Smooth muscle cell (in vitro differentiated cells): ENCODE measurements around the gene RP2. TPM values are rescaled to one million over a fixed set of nuclear protein-coding genes. Genes with fewer than 3 reads are reported as not detected.

ENCODE experiments used
- DNase-seq: peaks from one replicate; lab custom pipeline; 2025; ENCODE audit not compliant: unreplicated experiment; lab: John Stamatoyannopoulos, UW
- H2AFZ ChIP-seq: fragments of 200-600 bp; sonication (generic); 2 replicates; pipeline ENCODE4 v1.6.0; 2016; ENCODE audit warnings: antibody characterized with exemption, low read depth, mild to moderate bottlenecking
- H3F3A ChIP-seq: fragments of 200-600 bp; sonication (generic); 2 replicates; pipeline ENCODE4 v1.6.0; 2017; ENCODE audit warnings: antibody characterized with exemption, low read depth
- H3K27ac ChIP-seq: fragments of 200-600 bp; sonication (generic); 2 replicates; pipeline ENCODE4 v1.5.1; 2016; ENCODE audit warnings: low read depth, mild to moderate bottlenecking
- H3K27me3 ChIP-seq: fragments of 200-600 bp; sonication (generic); 2 replicates; pipeline ENCODE4 v1.6.1; 2016; ENCODE audit warnings: low read depth, mild to moderate bottlenecking
- H3K36me3 ChIP-seq: fragments of 200-600 bp; sonication (generic); 2 replicates; pipeline ENCODE4 v1.5.1; 2016; ENCODE audit warnings: low read depth
- H3K4me1 ChIP-seq: fragments of 200-600 bp; sonication (generic); 2 replicates; pipeline ENCODE4 v1.5.1; 2016; ENCODE audit warnings: low read depth
- H3K4me2 ChIP-seq: fragments of 200-600 bp; sonication (generic); 2 replicates; pipeline ENCODE4 v1.6.0; 2016; ENCODE audit warnings: mild to moderate bottlenecking
- H3K4me3 ChIP-seq: fragments of 200-600 bp; sonication (generic); 2 replicates; pipeline ENCODE4 v1.5.1; 2016; ENCODE audit warnings: mild to moderate bottlenecking
- H3K79me2 ChIP-seq: fragments of 200-600 bp; sonication (generic); 2 replicates; pipeline ENCODE4 v1.6.0; 2016; ENCODE audit warnings: low read depth, mild to moderate bottlenecking
- H3K9ac ChIP-seq: fragments of 200-600 bp; sonication (generic); 2 replicates; pipeline ENCODE4 v1.6.0; 2016; ENCODE audit warnings: low read depth
- H3K9me3 ChIP-seq: fragments of 200-600 bp; sonication (generic); replicated peaks from 2 replicates; pipeline ENCODE4 v1.5.1; 2016; ENCODE audit warnings: low read depth
- H4K20me1 ChIP-seq: fragments of 200-600 bp; sonication (generic); 2 replicates; pipeline ENCODE4 v1.6.0; 2016; ENCODE audit warnings: low read depth
- CTCF ChIP-seq: fragments of 200-600 bp; sonication (generic); IDR thresholded peaks from 2 replicates; pipeline ENCODE4 v1.5.1; 2017; ENCODE audit warnings: borderline replicate concordance, mild to moderate bottlenecking, antibody characterized with exemption; ENCODE audit not compliant: insufficient read depth, poor library complexity, severe bottlenecking
- WGBS: methylation state at CpG from one replicate; pipeline ENCODE4 v1.1.7; 2016; ENCODE audit warnings: low lambda C conversion rate; 5-methylcytosine and 5-hydroxymethylcytosine counted together
- polyA plus RNA-seq: library from polyadenylated mRNA; unstranded; fragments of >200 nt; fragmentation: Nextera tagmentation; extraction: Ambion mirVana; gene quantifications from 2 replicates; pipeline ENCODE4 v1.2.1, GENCODE V29; 2016
- total RNA-seq: library from RNA; depleted of rRNA; stranded (reverse); fragments of >200 nt; gene quantifications from 2 replicates; pipeline ENCODE4 v1.2.3, GENCODE V29; 2014

RP2 gene
- total and polyA plus RNA-seq, 2 experiments from 2014 or later, result 11.3 to 20.5 TPM

GRCh38 chrX:46922611-46923010 lies 85.8 kb downstream of the RP2 start:
- Histone ChIP-seq H3K27me3 (no peaks in the 10 kb centered on the region), H4K20me1 (no peaks in the 10 kb centered on the region), H3K4me2 (no peak overlapping the region), H3K27ac (no peak overlapping the region), H3K9me3 (peaks cover 3% of the 10 kb centered on the region), H3K4me3 (no peak overlapping the region), H3K79me2 (peaks cover 36% of the 10 kb centered on the region), H3F3A (no peaks in the 10 kb centered on the region), H2AFZ (no peak overlapping the region), H3K4me1 (no peaks in the 10 kb centered on the region), H3K9ac (no peak overlapping the region), H3K36me3 (no peaks in the 10 kb centered on the region)
- TF ChIP-seq CTCF, result no peak
- no peak for DNase-seq
- 84% methylated on average over 1 of the region's 1 CpG for WGBS

- no peaks in the 10 kb centered on the region for H3K27me3 ChIP-seq
- H3F3A ChIP-seq, result no peaks in the 10 kb centered on the region
- peaks cover 32% of the 10 kb centered on the region for H3K79me2 ChIP-seq
- no peaks in the 10 kb centered on the region for H3K36me3 ChIP-seq
- H2AFZ ChIP-seq, result no peak overlapping the region
- H3K4me2 ChIP-seq, result no peak overlapping the region
- peaks cover 3% of the 10 kb centered on the region for H3K9me3 ChIP-seq
- H4K20me1 ChIP-seq, result no peaks in the 10 kb centered on the region
- no peak overlapping the region for H3K9ac ChIP-seq
- WGBS, result 88% methylated on average over 3 of the region's 3 CpGs
- peaks cover 4% of the 10 kb centered on the region for H3K4me1 ChIP-seq
- no peak overlapping the region for H3K27ac ChIP-seq
- no peak overlapping the region for H3K4me3 ChIP-seq
- TF ChIP-seq CTCF, result no peak
- no peak for DNase-seq
These were observed 90.9 kb downstream of the RP2 start for GRCh38 chrX:46927718-46928117.

- H3K9me3 ChIP-seq, result peaks cover 2% of the 10 kb centered on the region
- no peak for TF ChIP-seq CTCF
- H3K79me2 ChIP-seq, result peaks cover 28% of the 10 kb centered on the region
- peak overlapping the region; percentile 37 for H2AFZ ChIP-seq
- 54% methylated on average over 3 of the region's 3 CpGs for WGBS
- H3K36me3 ChIP-seq, result no peaks in the 10 kb centered on the region
- peaks cover 4% of the 10 kb centered on the region for H3K4me1 ChIP-seq
- H3K27ac ChIP-seq, result peak overlapping the region; percentile 49
- H3K9ac ChIP-seq, result no peak overlapping the region
- DNase-seq, result no peak
- no peaks in the 10 kb centered on the region for H4K20me1 ChIP-seq
- H3K4me2 ChIP-seq, result no peak overlapping the region
- H3K27me3 ChIP-seq, result no peaks in the 10 kb centered on the region
- no peaks in the 10 kb centered on the region for H3F3A ChIP-seq
- H3K4me3 ChIP-seq, result no peak overlapping the region
These were observed 92.8 kb downstream of the RP2 start for GRCh38 chrX:46929439-46930261.

Other genes starting within 250 kb of the RP2 start
- gene SLC9A7, start 77.9 kb upstream of the RP2 start, total RNA-seq, result 6.5 and 6.7 TPM in 2 replicates
- gene SLC9A7, start 77.9 kb upstream of the RP2 start, polyA plus RNA-seq, result 0.83 and 1.5 TPM in 2 replicates
- 6.7 and 7.2 TPM in 2 replicates for gene JADE3, start 75.4 kb downstream of the RP2 start, total RNA-seq
- gene JADE3, start 75.4 kb downstream of the RP2 start, polyA plus RNA-seq, result 2.0 and 4.3 TPM in 2 replicates
- gene RGN, start 241.4 kb downstream of the RP2 start, total RNA-seq, result 1.1 and 2.5 TPM in 2 replicates
- 0.96 and 3.6 TPM in 2 replicates for gene RGN, start 241.4 kb downstream of the RP2 start, polyA plus RNA-seq